ENCODE results near the gene GALP. TPM values are rescaled to one million over a fixed set of nuclear protein-coding genes. Genes with fewer than 3 reads are reported as not detected.
"Not testable (repeated sequence)": the region's sequence is repeated elsewhere in the genome, so short reads cannot be mapped to it uniquely, and the experiment has no call there.

GALP gene
- total RNA-seq, 1 donor from 2014 or later, result not detected

- Mint-ChIP-seq H3K27ac (no peak within 1 kb of the TSS), H3K4me3 (no peak within 1 kb of the TSS)
Measured at GRCh38 chr19:56201973-56202372, 26.2 kb downstream of the GALP start, which contains the start of gene ZSCAN5C. Gene ZSCAN5C, plus strand, starts transcription at chr19:56202273. Its CDS starts 3,641 bp downstream, at chr19:56205914.

GRCh38 chr19:56207581-56207980 lies 31.8 kb downstream of the GALP start:
- not testable (repeated sequence) for H3K9me3 Mint-ChIP-seq; H3K27me3 Mint-ChIP-seq; DNase-seq (ENCODE audit: extremely low spot score, unreplicated experiment); H3K27ac Mint-ChIP-seq; H3K4me3 Mint-ChIP-seq; H3K4me1 Mint-ChIP-seq (ENCODE audit: unreplicated experiment); H3K36me3 Mint-ChIP-seq

More at GRCh38 chr19:56201973-56202372, 26.2 kb downstream of the GALP start, which contains the start of gene ZSCAN5C:
- H3K9me3 Mint-ChIP-seq, result no peaks in the 10 kb centered on the region
- no peak for DNase-seq (ENCODE audit: extremely low spot score, unreplicated experiment)
- H3K4me1 Mint-ChIP-seq (ENCODE audit: unreplicated experiment), result no peaks in the 10 kb centered on the region
- H3K27me3 Mint-ChIP-seq, result peaks cover 18% of the 10 kb centered on the region
- no peaks in the 10 kb centered on the region for H3K36me3 Mint-ChIP-seq
- no peak for TF ChIP-seq CTCF (conservative IDR thresholded peaks at IDR 0.05)

GRCh38 chr19:56209091-56209490 lies 33.3 kb downstream of the GALP start:
- no peak overlapping the region for H3K4me3 Mint-ChIP-seq
- H3K27ac Mint-ChIP-seq, result no peak overlapping the region
- H3K4me1 Mint-ChIP-seq (ENCODE audit: unreplicated experiment), result no peaks in the 10 kb centered on the region
- no peak for TF ChIP-seq CTCF (conservative IDR thresholded peaks at IDR 0.05)
- no peaks in the 10 kb centered on the region for H3K36me3 Mint-ChIP-seq
- no peak for DNase-seq (ENCODE audit: extremely low spot score, unreplicated experiment)
- H3K9me3 Mint-ChIP-seq, result no peaks in the 10 kb centered on the region
- H3K27me3 Mint-ChIP-seq, result peaks cover 7% of the 10 kb centered on the region

GRCh38 chr19:56210036-56210435 lies 34.2 kb downstream of the GALP start:
- not testable (repeated sequence) for H3K9me3 Mint-ChIP-seq

GRCh38 chr19:56211718-56212117 lies 35.9 kb downstream of the GALP start:
- no peak for DNase-seq (ENCODE audit: extremely low spot score, unreplicated experiment)
- H3K27me3 Mint-ChIP-seq, result peaks cover 3% of the 10 kb centered on the region
- no peaks in the 10 kb centered on the region for H3K9me3 Mint-ChIP-seq
- H3K4me3 Mint-ChIP-seq, result no peak overlapping the region
- H3K27ac Mint-ChIP-seq, result no peak overlapping the region
- no peak for TF ChIP-seq CTCF (conservative IDR thresholded peaks at IDR 0.05)
- no peaks in the 10 kb centered on the region for H3K4me1 Mint-ChIP-seq (ENCODE audit: unreplicated experiment)
- H3K36me3 Mint-ChIP-seq, result no peaks in the 10 kb centered on the region

More at GRCh38 chr19:56210036-56210435, 34.2 kb downstream of the GALP start:
- not testable (repeated sequence) for H3K27me3 Mint-ChIP-seq; H3K27ac Mint-ChIP-seq; H3K4me1 Mint-ChIP-seq (ENCODE audit: unreplicated experiment); H3K4me3 Mint-ChIP-seq; H3K36me3 Mint-ChIP-seq; DNase-seq (ENCODE audit: extremely low spot score, unreplicated experiment)

- Mint-ChIP-seq H3K4me3 (peak overlapping the region; percentile 76), H3K36me3 (peaks cover 4% of the 10 kb centered on the region), H3K27ac (peak overlapping the region; percentile 77), H3K27me3 (no peaks in the 10 kb centered on the region), H3K4me1 (ENCODE audit: unreplicated experiment) (no peaks in the 10 kb centered on the region), H3K9me3 (no peaks in the 10 kb centered on the region)
- no peak for DNase-seq (ENCODE audit: extremely low spot score, unreplicated experiment)
- no peak for TF ChIP-seq CTCF (conservative IDR thresholded peaks at IDR 0.05)
Measured at GRCh38 chr19:56217039-56217949, 41.5 kb downstream of the GALP start.
